ENCODE measurements around the gene SMIM22. TPM values are rescaled to one million over a fixed set of nuclear protein-coding genes. Genes with fewer than 3 reads are reported as not detected.

Gene SMIM22
- not detected in 2 replicates for total RNA-seq

GRCh38 chr16:4795181-4795827 is at the start of gene SMIM22:
SMIM22 (plus strand) TSS chr16:4795369; CDS start chr16:4795735, 366 bp downstream.

GRCh38 chr16:4766875-4767628 is 28.1 kb upstream of the SMIM22 start, which contains the start of gene ZNF500:
ZNF500 (minus strand) TSS chr16:4767162; CDS start chr16:4765978, 1,184 bp downstream.

DNA sequence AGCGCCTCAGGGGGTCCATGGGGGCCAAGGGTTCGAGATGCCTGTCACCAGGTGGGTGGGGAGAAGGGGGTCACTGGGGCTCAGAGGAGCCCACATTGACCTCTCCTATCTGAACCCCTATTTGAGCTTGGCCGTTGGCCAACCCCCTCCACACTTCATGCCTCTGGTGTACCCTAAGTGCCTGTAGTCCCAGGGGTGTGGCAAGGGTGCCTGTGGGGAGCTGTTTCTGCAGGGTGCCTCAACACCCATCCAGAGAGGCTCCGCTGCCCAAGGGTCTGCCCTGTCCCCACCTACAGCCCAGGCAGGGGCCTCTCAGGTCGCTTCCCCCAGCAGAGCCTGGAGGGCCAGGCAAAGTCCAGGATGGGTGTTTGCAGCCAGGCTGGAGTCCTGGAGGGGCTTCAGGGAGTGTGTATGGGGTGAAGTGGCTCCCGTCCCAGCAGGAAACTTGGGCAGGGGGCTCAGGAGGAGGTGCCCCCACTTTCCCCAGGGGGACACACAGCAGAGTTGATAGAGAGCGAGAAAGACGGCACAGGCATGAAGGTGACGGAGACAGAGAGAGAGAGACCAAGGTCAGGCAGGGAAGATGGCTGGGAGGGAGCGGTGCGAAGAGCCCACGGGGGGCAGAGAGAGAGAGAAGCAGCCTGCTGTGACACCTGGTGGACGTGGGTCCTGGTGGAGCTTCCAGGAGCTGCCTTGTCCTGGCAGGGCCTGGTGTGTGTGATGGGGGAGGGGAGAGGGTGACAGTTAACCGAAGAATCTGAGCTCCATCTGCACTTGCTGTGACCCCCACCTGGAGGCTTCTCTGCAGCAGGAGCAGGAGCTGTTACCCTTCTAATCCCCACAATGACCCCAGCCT is 7.3 kb upstream of the SMIM22 start, which contains the start of gene SEPTIN12:
TSS of gene SEPTIN12 (minus strand) at position 719 of the 856 bp plus-strand sequence. CDS start at position 19, 700 bp downstream.

DNA sequence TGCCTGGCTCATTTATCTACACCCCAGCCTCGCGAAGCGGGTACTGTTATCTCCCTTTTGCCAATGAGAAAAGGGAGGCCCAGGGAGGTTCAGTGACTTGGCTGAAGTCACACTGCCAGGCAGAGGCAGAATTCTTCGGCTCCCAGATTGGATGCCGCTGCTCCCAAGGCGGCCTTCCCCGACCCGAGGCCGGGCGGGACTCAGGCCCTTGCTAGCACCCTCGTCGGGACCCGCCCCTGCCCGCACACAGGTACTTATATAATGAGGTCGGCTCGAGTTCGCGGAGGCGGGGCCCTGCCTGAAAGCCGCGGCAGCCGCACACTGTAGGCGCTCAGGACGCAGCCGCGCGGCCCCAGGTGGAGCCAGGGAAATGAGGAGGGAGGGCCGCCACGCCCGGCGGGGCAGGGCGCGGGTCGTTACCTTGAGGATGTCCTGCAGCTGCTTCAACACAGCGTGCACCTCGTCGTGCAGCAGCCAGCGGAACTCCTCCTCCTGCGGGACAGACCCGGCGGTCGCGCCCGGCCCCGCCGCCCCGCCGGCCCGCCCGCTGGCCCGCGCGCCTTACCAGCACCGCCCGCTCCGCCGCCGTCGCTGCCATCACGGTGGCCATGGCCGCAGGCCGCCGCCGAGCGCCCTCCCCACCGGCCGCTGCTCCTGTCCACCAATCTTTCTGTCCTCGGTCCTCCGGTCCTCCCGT is 6.9 kb downstream of the SMIM22 start, which contains the start of gene ROGDI:
TSS of gene ROGDI (minus strand) at position 672 of the 697 bp plus-strand sequence. CDS start at position 610, 62 bp downstream.

Other genes with a start within 250 kb of the SMIM22 start
- not detected in 2 replicates for gene C16orf96, start 239.0 kb upstream of the SMIM22 start, total RNA-seq
- 3.9 and 4.9 TPM in 2 replicates for gene UBALD1, start 180.5 kb upstream of the SMIM22 start, total RNA-seq
- gene MGRN1, start 170.5 kb upstream of the SMIM22 start, total RNA-seq: 17.9 and 24.5 TPM in 2 replicates
- gene NUDT16L1, start 101.8 kb upstream of the SMIM22 start, total RNA-seq: 26.0 and 31.7 TPM in 2 replicates
- 14.8 and 23.0 TPM in 2 replicates for gene ANKS3, start 61.1 kb upstream of the SMIM22 start, total RNA-seq
- gene DNAAF8, start 60.8 kb upstream of the SMIM22 start, total RNA-seq: 0.45 and 0.56 TPM in 2 replicates
- 4.7 and 7.1 TPM in 2 replicates for gene ZNF500, start 28.2 kb upstream of the SMIM22 start, total RNA-seq
- not detected in 2 replicates for gene SEPTIN12, start 7.0 kb upstream of the SMIM22 start, total RNA-seq
- gene ROGDI, start 7.3 kb downstream of the SMIM22 start, total RNA-seq: 10.4 and 10.9 TPM in 2 replicates
- 49.2 and 56.7 TPM in 2 replicates for gene GLYR1, start 51.9 kb downstream of the SMIM22 start, total RNA-seq
- 23.7 and 26.5 TPM in 2 replicates for gene UBN1, start 52.1 kb downstream of the SMIM22 start, total RNA-seq
- gene PPL, start 141.8 kb downstream of the SMIM22 start, total RNA-seq: 0.18 and 1.0 TPM in 2 replicates
- gene SEC14L5, start 163.0 kb downstream of the SMIM22 start, total RNA-seq: not detected in 2 replicates
- gene NAGPA, start 238.6 kb downstream of the SMIM22 start, total RNA-seq: 13.9 and 16.6 TPM in 2 replicates

All from endothelial cell of coronary artery (primary cell).